ENCODE results near the gene MKRN2.
"Not testable (repeated sequence)": the region's sequence is repeated elsewhere in the genome, so short reads cannot be mapped to it uniquely, and the experiment has no call there.

The MKRN2 gene

GRCh38 chr3:12556690-12557472 lies at the start of gene MKRN2:
MKRN2 (plus strand) TSS chr3:12557087; CDS start chr3:12557151, 64 bp downstream.
- peak; percentile 54 for DNase-seq

GRCh38 chr3:12507591-12508281 lies 49.2 kb upstream of the MKRN2 start:
- DNase-seq, result no peak

- no peak for DNase-seq
These were observed 48.6 kb upstream of the MKRN2 start for GRCh38 chr3:12508291-12508700.

GRCh38 chr3:12509466-12509865 lies 47.4 kb upstream of the MKRN2 start:
- DNase-seq, result no peak

- DNase-seq, result no peak
These were observed 44.3 kb upstream of the MKRN2 start for GRCh38 chr3:12512534-12513118.

GRCh38 chr3:12513694-12514446 lies 43.0 kb upstream of the MKRN2 start:
- no peak for DNase-seq

GRCh38 chr3:12515631-12516030 lies 41.3 kb upstream of the MKRN2 start:
- DNase-seq, result no peak

- no peak for DNase-seq
These were observed 40.0 kb upstream of the MKRN2 start for GRCh38 chr3:12516873-12517272.

GRCh38 chr3:12518261-12519028 lies 38.4 kb upstream of the MKRN2 start:
- DNase-seq, result no peak

GRCh38 chr3:12521010-12521409 lies 35.9 kb upstream of the MKRN2 start:
- no peak for DNase-seq

GRCh38 chr3:12522721-12523120 lies 34.2 kb upstream of the MKRN2 start:
- no peak for DNase-seq

GRCh38 chr3:12527757-12528143 lies 29.1 kb upstream of the MKRN2 start:
- DNase-seq, result no peak

GRCh38 chr3:12532182-12532581 lies 24.7 kb upstream of the MKRN2 start:
- DNase-seq, result no peak

GRCh38 chr3:12536423-12536822 lies 20.5 kb upstream of the MKRN2 start:
- DNase-seq, result no peak

GRCh38 chr3:12541625-12542024 lies 15.3 kb upstream of the MKRN2 start:
- no peak for DNase-seq

- not testable (repeated sequence) for DNase-seq
These were observed 13.4 kb upstream of the MKRN2 start for GRCh38 chr3:12543497-12543896.

GRCh38 chr3:12544652-12545472 lies 12.0 kb upstream of the MKRN2 start:
- DNase-seq, result no peak

- DNase-seq, result no peak
These were observed 11.5 kb upstream of the MKRN2 start, which contains the start of gene MKRN2OS for GRCh38 chr3:12545473-12545791. MKRN2OS (minus strand) TSS chr3:12545499; CDS start chr3:12545464, 35 bp downstream.

- no peak for DNase-seq
These were observed 6.7 kb upstream of the MKRN2 start for GRCh38 chr3:12549971-12550760.

GRCh38 chr3:12553921-12554391 lies 2.9 kb upstream of the MKRN2 start:
- no peak for DNase-seq

- no peak for DNase-seq
These were observed 585 bp upstream of the MKRN2 start for GRCh38 chr3:12556314-12556689.
